HL-60 (cell line): ENCODE results near the gene GFRA4.

ENCODE experiments used
- DNase-seq, 2 experiments: peaks; one replicate each; pipeline ENCODE4 v3.0.0-alpha.2; 2010 to 2020; ENCODE audit warnings: low read depth in 1 of 2, low spot score in 1 of 2
- H3K27ac ChIP-seq: fragments of 250-450 bp; sonication (Bioruptor Pico); replicated peaks from 2 replicates; pipeline ENCODE4 v1.5.1; 2020; ENCODE audit warnings: mild to moderate bottlenecking, moderate library complexity
- H3K27me3 ChIP-seq: fragments of 250-450 bp; sonication (Bioruptor Pico); 2 replicates; pipeline ENCODE4 v1.5.1; 2021; ENCODE audit warnings: mild to moderate bottlenecking, moderate library complexity; ENCODE audit not compliant: insufficient read depth, poor library complexity, severe bottlenecking
- H3K4me3 ChIP-seq: replicated peaks from 2 replicates; pipeline ENCODE4 v1.5.1; 2011; ENCODE audit warnings: mild to moderate bottlenecking, control low read depth, low read length; ENCODE audit not compliant: insufficient read depth
- CTCF ChIP-seq: IDR thresholded peaks from one replicate; pipeline ENCODE4 v1.5.1; 2011; ENCODE audit warnings: low read length, control low read depth, inconsistent platforms; ENCODE audit not compliant: insufficient read depth
- GABPA ChIP-seq: IDR thresholded peaks from 2 replicates; pipeline ENCODE4 v1.6.1; 2012; ENCODE audit warnings: low read depth
- POLR2AphosphoS5 ChIP-seq: IDR thresholded peaks from 2 replicates; pipeline ENCODE4 v1.6.1; 2012; ENCODE audit warnings: low read depth
- REST ChIP-seq: IDR thresholded peaks from 2 replicates; pipeline ENCODE4 v1.6.1; 2012; ENCODE audit warnings: low read depth; ENCODE audit not compliant: insufficient replicate concordance
- SPI1 ChIP-seq: IDR thresholded peaks from 2 replicates; pipeline ENCODE4 v1.6.1; 2012; ENCODE audit warnings: low read depth, mild to moderate bottlenecking, borderline replicate concordance

Gene GFRA4

DNA sequence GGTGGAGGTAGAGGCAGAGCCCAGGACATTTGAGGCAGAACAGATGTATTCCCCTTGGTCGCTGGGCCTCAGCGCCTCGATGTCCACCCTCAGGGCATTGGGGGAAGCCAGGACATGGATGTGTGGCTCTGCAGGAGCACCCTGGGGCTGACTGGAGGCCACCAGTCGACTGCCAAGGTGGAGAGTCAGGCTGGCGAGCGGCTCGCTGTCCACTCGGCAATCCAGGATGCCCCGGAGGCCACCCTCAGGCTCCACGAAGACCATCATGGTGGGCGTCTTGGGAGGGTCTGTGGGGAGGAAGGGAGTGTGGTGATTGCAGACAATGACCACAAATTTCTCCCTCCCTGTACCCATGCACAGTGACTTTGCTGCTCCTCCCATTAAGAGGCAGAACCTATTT is 26.8 kb upstream of the GFRA4 start:
- Histone ChIP-seq H3K27me3 (peaks cover 2% of the 10 kb centered on the region), H3K27ac (no peak overlapping the region), H3K4me3 (no peak overlapping the region)
- no peak for DNase-seq
- no peak for TF ChIP-seq POLR2AphosphoS5
- TF ChIP-seq SPI1 = no peak
- no peak for TF ChIP-seq CTCF
- no peak for TF ChIP-seq GABPA
- TF ChIP-seq REST = no peak

GRCh38 chr20:3687655-3688054 is 24.5 kb upstream of the GFRA4 start:
- no peak overlapping the region for H3K27ac ChIP-seq
- H3K27me3 ChIP-seq = peaks cover 15% of the 10 kb centered on the region
- TF ChIP-seq CTCF (no peak), REST (no peak), GABPA (no peak), SPI1 (no peak), POLR2AphosphoS5 (no peak)
- no peak for DNase-seq
- H3K4me3 ChIP-seq = no peak overlapping the region

GRCh38 chr20:3686867-3687321 is 23.7 kb upstream of the GFRA4 start:
- H3K27ac ChIP-seq = no peak overlapping the region

More at GRCh38 chr20:3686867-3687321, 23.7 kb upstream of the GFRA4 start:
- TF ChIP-seq REST = no peak
- no peak for TF ChIP-seq POLR2AphosphoS5
- TF ChIP-seq CTCF = no peak
- no peak for TF ChIP-seq SPI1
- TF ChIP-seq GABPA = no peak
- no peak for DNase-seq
- Histone ChIP-seq H3K4me3 (no peak overlapping the region), H3K27me3 (peaks cover 21% of the 10 kb centered on the region)
